GM11168 (cell line): Measurements from ENCODE around the gene ACAA1.
"Not testable (repeated sequence)": the region's sequence is repeated elsewhere in the genome, so short reads cannot be mapped to it uniquely, and the experiment has no call there.

Source experiments
- in situ Hi-C: fragments of 300-500 bp; cut with MboI; formaldehyde crosslinking; loops from one replicate; pipeline ENCODE4 v1.12.0; 2022; ENCODE audit warnings: low sequenced_read_pairs; ENCODE audit not compliant: unreplicated experiment

The ACAA1 gene

GRCh38 chr3:38085311-38085942 lies 51.5 kb downstream of the ACAA1 start:
- in situ Hi-C loops: no loop called here

DNA sequence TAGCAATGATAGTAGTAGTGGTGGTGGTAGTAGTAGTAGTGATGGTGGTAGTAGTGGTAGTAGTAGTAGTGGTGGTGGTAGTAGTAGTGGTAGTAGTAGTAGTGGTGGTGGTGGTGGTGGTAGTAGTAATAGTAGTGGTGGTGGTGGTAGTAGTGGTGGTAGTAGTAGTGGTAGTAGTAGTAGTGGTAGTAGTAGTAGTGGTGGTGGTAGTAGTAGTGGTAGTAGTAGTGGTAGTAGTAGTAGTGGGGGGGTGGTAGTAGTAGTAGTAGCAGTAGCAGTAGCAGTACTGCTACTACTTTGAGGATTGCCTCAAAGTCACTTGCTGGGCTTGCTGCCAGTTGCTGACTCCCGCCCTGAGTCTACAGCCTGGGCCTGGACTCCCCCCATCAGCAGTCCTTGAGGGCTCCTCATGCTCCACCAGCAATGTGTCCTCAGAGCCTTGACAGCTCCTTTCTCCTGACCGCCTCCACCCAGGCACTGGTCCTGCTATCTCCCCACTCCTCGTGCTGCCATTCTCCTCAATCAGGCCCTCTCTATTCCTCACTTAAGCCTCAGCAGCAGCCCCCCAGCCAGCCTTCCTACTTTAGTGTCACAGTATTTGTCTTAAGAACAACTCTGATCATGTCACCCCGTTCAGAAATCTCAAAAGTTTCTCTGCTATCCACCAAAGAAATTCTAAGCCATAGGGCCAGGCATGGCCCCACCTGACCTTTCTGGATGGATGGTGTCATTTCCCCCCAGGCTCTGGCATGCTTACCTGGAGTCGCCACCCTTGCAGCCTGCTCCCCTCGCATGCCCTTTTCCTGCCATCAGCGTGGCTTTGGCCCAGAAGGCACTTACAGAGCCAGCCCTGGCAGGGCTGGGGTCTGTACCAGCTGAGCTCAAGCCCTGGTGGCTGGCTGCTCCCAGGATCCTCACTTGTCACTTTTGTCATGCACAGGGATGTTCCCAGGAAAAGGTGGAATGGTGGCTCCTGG lies 52.3 kb downstream of the ACAA1 start:
- in situ Hi-C loops: no loop called here

- in situ Hi-C loops: no loop called here
Measured at GRCh38 chr3:38083871-38084333, 53.0 kb downstream of the ACAA1 start.

GRCh38 chr3:38083254-38083653 lies 53.7 kb downstream of the ACAA1 start:
- in situ Hi-C loops: not testable (repeated sequence)

GRCh38 chr3:38082296-38082695 lies 54.6 kb downstream of the ACAA1 start:
- in situ Hi-C loops: not testable (repeated sequence)

DNA sequence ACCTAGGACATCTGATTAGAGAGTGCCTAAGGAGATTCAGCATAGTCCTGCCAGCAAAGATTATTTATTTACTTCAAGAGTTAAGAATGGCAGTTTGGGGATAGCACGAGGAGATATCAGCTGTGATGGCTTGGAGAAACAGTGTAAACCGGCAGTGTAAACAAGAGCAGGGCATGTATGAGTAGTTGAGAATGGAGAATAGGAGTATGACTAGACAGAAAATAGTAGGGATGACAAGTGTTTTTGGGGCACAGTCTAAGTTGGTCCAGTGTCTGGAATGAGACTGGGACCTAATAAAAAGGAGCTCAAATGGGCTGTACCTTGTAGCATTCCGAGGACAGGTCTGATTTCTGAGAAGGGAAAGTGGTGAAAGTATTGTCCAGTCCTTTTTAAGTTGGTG lies 59.9 kb downstream of the ACAA1 start:
- in situ Hi-C loops: not testable (repeated sequence)
